B cell (primary cell): ENCODE data around the gene TENM4. TPM values are rescaled to one million over a fixed set of nuclear protein-coding genes. Genes with fewer than 3 reads are reported as not detected.

Source experiments
- ATAC-seq: fragments of 200-7000 bp; cut with Tn5 transposase; one replicate; pipeline ENCODE4 v1.10.0; 2021; ENCODE audit warnings: low read depth, mild to moderate bottlenecking, moderate number of reproducible peaks, moderate library complexity
- CTCF ChIA-PET: fragments of 350-600 bp; sonication (Branson Sonifier 250); formaldehyde crosslinking; loops from one replicate; lab custom pipeline; 2021; ENCODE audit warnings: antibody characterized with exemption, inconsistent platforms; lab: Charles Lee
- POLR2A ChIA-PET: fragments of 350-600 bp; sonication (Branson Sonifier 250); formaldehyde crosslinking; loops from one replicate; lab custom pipeline; 2021; ENCODE audit warnings: antibody characterized with exemption; lab: Charles Lee
- DNase-seq: peaks from one replicate; pipeline ENCODE4 v3.0.0; 2013
- H2AFZ ChIP-seq: 2 replicates; pipeline ENCODE4 v1.6.1; 2012; ENCODE audit warnings: mild to moderate bottlenecking, low read depth, low read length; ENCODE audit not compliant: insufficient read depth, poor library complexity, severe bottlenecking
- H3K27ac ChIP-seq, 2 donors: 1 replicate in 1 of 2; 2 replicates in 1 of 2; pipeline ENCODE4 v1.5.1; 2012 to 2013; ENCODE audit warnings: low read length in 2 of 2, mild to moderate bottlenecking in 2 of 2, moderate library complexity in 1 of 2
- H3K27me3 ChIP-seq, 4 experiments: fragments of 200-600 bp in 1 of 4; sonication (generic) in 1 of 4; replicated peaks in 1 of 4; 1 replicate in 2 of 4; 2 replicates in 2 of 4; pipeline versions ENCODE4 v1.6.1 to v1.7.0; 2013 to 2016; ENCODE audit warnings: low read length in 3 of 4, mild to moderate bottlenecking in 2 of 4, mixed read lengths in 1 of 4, moderate library complexity in 1 of 4; ENCODE audit not compliant: insufficient read depth in 4 of 4, control insufficient read depth in 3 of 4; ENCODE audit errors: control extremely low read depth in 1 of 4
- H3K36me3 ChIP-seq, 2 experiments: replicated peaks in 1 of 2; 1 replicate in 1 of 2; 2 replicates in 1 of 2; pipeline versions ENCODE4 v1.6.1 to v1.7.1; 2013; ENCODE audit warnings: low read length in 1 of 2; ENCODE audit not compliant: insufficient read depth in 2 of 2, control insufficient read depth in 1 of 2; ENCODE audit errors: control extremely low read depth in 1 of 2, extremely low read depth in 1 of 2
- H3K4me1 ChIP-seq, 2 donors: fragments of 200-600 bp in 1 of 2; sonication (generic) in 1 of 2; 1 replicate in 1 of 2; 2 replicates in 1 of 2; pipeline versions ENCODE4 v1.5.1 to v1.6.1; 2013 to 2017; ENCODE audit warnings: low read length in 2 of 2; ENCODE audit not compliant: control insufficient read depth in 2 of 2, insufficient read depth in 2 of 2
- H3K4me2 ChIP-seq: replicated peaks from 2 replicates; pipeline ENCODE3; 2012; ENCODE audit warnings: mild to moderate bottlenecking, low read depth, low read length; ENCODE audit not compliant: poor library complexity, severe bottlenecking
- H3K4me3 ChIP-seq, 5 experiments: fragments of 200-600 bp in 1 of 5; sonication (generic) in 1 of 5; 1 replicate in 3 of 5; 2 replicates in 2 of 5; pipeline versions ENCODE4 v1.5.1 to v1.7.0; 2011 to 2016; ENCODE audit warnings: low read length in 4 of 5, mild to moderate bottlenecking in 4 of 5, low read depth in 2 of 5, control low read depth in 1 of 5, moderate library complexity in 1 of 5; ENCODE audit not compliant: insufficient read depth in 1 of 5; ENCODE audit errors: control extremely low read depth in 1 of 5, extremely low read depth in 1 of 5
- H3K79me2 ChIP-seq: fragments of 200-600 bp; sonication (generic); one replicate; pipeline ENCODE4 v1.6.0; 2016; ENCODE audit warnings: low read length; ENCODE audit not compliant: control insufficient read depth, insufficient read depth
- H3K9ac ChIP-seq: fragments of 200-600 bp; sonication (generic); 2 replicates; pipeline ENCODE4 v1.6.1; 2017; ENCODE audit warnings: mild to moderate bottlenecking, low read length, moderate library complexity
- H3K9me3 ChIP-seq, 3 donors: one replicate each; pipeline versions ENCODE4 v1.6.1 to v1.7.1; 2013; ENCODE audit warnings: low read length in 2 of 3; ENCODE audit not compliant: control insufficient read depth in 2 of 3, insufficient read depth in 1 of 3; ENCODE audit errors: control extremely low read depth in 1 of 3
- H4K20me1 ChIP-seq: 2 replicates; pipeline ENCODE4 v1.6.0; 2012; ENCODE audit warnings: mild to moderate bottlenecking, low read length; ENCODE audit not compliant: insufficient read depth, control insufficient read depth, poor library complexity, severe bottlenecking
- H3K27ac Mint-ChIP-seq: one replicate; pipeline ENCODE4 v1.8.0; 2021; ENCODE audit warnings: mixed read lengths
- H3K27me3 Mint-ChIP-seq: one replicate; pipeline ENCODE4 v1.8.0; 2021; ENCODE audit warnings: mixed read lengths
- H3K4me1 Mint-ChIP-seq: one replicate; pipeline ENCODE4 v1.8.0; 2021; ENCODE audit warnings: mixed read lengths
- H3K4me3 Mint-ChIP-seq: one replicate; pipeline ENCODE4 v1.8.0; 2021; ENCODE audit warnings: mixed read lengths
- H3K9me3 Mint-ChIP-seq: one replicate; pipeline ENCODE4 v1.8.0; 2022; ENCODE audit warnings: mixed read lengths; ENCODE audit not compliant: insufficient read depth
- CTCF ChIP-seq: fragments of 200-600 bp; IDR thresholded peaks from one replicate; pipeline ENCODE4 v1.8.0; 2022; ENCODE audit warnings: antibody characterized with exemption, mild to moderate bottlenecking
- EZH2 ChIP-seq: IDR thresholded peaks from 2 replicates; pipeline ENCODE4 v1.6.1; 2012; ENCODE audit warnings: borderline replicate concordance, low read depth, mild to moderate bottlenecking, moderate library complexity, low read length; ENCODE audit not compliant: insufficient read depth, poor library complexity, severe bottlenecking
- WGBS: methylation state at CpG from one replicate; pipeline ENCODE4 v1.1.5; 2013; ENCODE audit warnings: missing lambda C conversion rate; ENCODE audit not compliant: insufficient coverage; 5-methylcytosine and 5-hydroxymethylcytosine counted together
- intact Hi-C: fragments of 100-400 bp; cut with micrococcal nuclease; formaldehyde crosslinking; loops from one replicate; pipeline ENCODE4 v1.10.0; 2022
- polyA plus RNA-seq: library from polyadenylated mRNA; depleted of rRNA; stranded (reverse); fragments of >200 nt; gene quantifications from 2 replicates; pipeline ENCODE4 v1.2.3, GENCODE V29; 2012
- total RNA-seq, 2 donors: library from RNA; stranded (reverse); fragments of 120-200 nt in 1 of 2; gene quantifications; 1 replicate in 1 of 2; 2 replicates in 1 of 2; pipeline versions ENCODE4 v1.2.3 to v1.2.4, GENCODE V29; 2013 to 2022

The TENM4 gene
- total and polyA plus RNA-seq, 2 donors (not counting 1 experiment from before 2014, with no cell fraction given): 0.09 to 5.7 TPM

DNA sequence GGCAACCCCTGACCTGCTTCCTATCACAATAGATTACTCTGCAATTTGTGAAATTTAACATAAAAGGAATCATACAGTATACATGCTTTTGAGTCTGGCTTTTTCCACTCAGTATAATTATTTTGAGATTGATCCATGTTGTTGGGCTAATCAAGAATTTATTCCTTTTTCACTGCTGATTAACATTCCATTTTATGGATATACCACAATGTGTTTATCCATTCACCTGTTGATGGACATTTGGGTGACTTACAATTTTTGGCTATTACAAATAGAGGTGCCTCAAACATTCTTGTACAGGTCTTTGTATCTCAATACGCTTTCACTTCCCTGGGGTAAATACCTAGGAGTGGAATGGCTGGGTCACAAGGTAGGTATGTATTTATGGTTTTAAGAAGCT, 24.9 kb downstream of the TENM4 start:
- no CpG with 5 or more reads among the region's 1 CpG for WGBS
- peaks cover 8% of the 10 kb centered on the region for H3K27me3 Mint-ChIP-seq
- Histone ChIP-seq H3K27me3 (no peaks in the 10 kb centered on the region), H3K79me2 (no peaks in the 10 kb centered on the region), H4K20me1 (no peaks in the 10 kb centered on the region), H3K4me1 (no peaks in the 10 kb centered on the region), H3K4me2 (no peak overlapping the region), H3K4me3 (no peak overlapping the region), H3K9ac (no peak overlapping the region), H2AFZ (no peak overlapping the region), H3K27ac (no peak overlapping the region), H3K36me3 (no peaks in the 10 kb centered on the region), H3K9me3 (peaks cover 0 to 6% (median 1%) of the 10 kb centered on the region in 3 donors)
- H3K27ac Mint-ChIP-seq: no peak overlapping the region
- ChIA-PET CTCF (no interaction called here), POLR2A (no interaction called here)
- no peaks in the 10 kb centered on the region for H3K4me1 Mint-ChIP-seq
- TF ChIP-seq EZH2: no peak
- TF ChIP-seq CTCF: no peak
- DNase-seq (no peak), ATAC-seq (no peak)
- H3K9me3 Mint-ChIP-seq: no peaks in the 10 kb centered on the region
- no peak overlapping the region for H3K4me3 Mint-ChIP-seq
- intact Hi-C loops: no loop called here

DNA sequence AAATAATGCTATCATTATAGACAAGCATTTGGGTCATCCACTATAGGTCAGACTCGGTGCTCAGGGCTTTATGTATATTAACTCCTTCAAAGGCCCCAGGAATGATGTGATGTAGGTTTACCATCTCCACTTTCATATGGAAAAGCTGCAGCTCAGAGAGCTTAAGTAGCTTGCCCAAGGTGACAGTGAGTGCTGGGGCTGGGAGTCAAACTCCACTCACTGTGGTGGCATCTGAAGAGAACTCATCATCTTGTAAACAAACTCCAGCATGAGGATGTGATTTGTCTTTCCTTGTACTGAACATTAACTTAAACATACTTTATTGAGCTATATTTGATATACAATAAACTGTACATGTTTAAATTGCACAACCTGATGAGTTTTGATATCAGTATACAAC, 25.4 kb downstream of the TENM4 start:
- Mint-ChIP-seq H3K4me1 (no peaks in the 10 kb centered on the region), H3K27ac (no peak overlapping the region), H3K9me3 (no peaks in the 10 kb centered on the region), H3K27me3 (peaks cover 8% of the 10 kb centered on the region), H3K4me3 (no peak overlapping the region)
- Histone ChIP-seq H3K36me3 (no peaks in the 10 kb centered on the region), H3K27ac (no peak overlapping the region), H3K27me3 (no peaks in the 10 kb centered on the region), H3K4me1 (no peaks in the 10 kb centered on the region), H2AFZ (no peak overlapping the region), H3K9me3 (peaks cover 0 to 6% (median 1%) of the 10 kb centered on the region in 3 donors), H3K4me2 (no peak overlapping the region), H3K4me3 (no peak overlapping the region), H3K9ac (no peak overlapping the region), H4K20me1 (no peaks in the 10 kb centered on the region), H3K79me2 (no peaks in the 10 kb centered on the region)
- no peak for TF ChIP-seq EZH2
- TF ChIP-seq CTCF: no peak
- ATAC-seq (no peak), DNase-seq (no peak)
- WGBS: no CpG with 5 or more reads among the region's 1 CpG
- intact Hi-C loops: no loop called here
- POLR2A ChIA-PET: no interaction called here
- CTCF ChIA-PET: no interaction called here
